HepG2 (cell line): Measurements from ENCODE around the gene WWC2. TPM values are rescaled to one million over a fixed set of nuclear protein-coding genes. Genes with fewer than 3 reads are reported as not detected.
A peak's percentile ranks its signal among the peaks of the same experiment; 100 is the strongest.

Experiments
- IKZF1 ChIP-seq: fragments of 450-650 bp; IDR thresholded peaks from 2 replicates; pipeline ENCODE4 v1.7.1; 2016
- MAFF ChIP-seq: IDR thresholded peaks from 2 replicates; pipeline ENCODE4 v1.6.1; 2011; ENCODE audit warnings: low read depth, low read length, improper control_type of control experiment
- MEIS1 ChIP-seq: sonication (generic); formaldehyde crosslinking; IDR thresholded peaks from 2 replicates; pipeline ENCODE4 v1.9.0; 2021; ENCODE audit warnings: mild to moderate bottlenecking, missing genetic modification reagents, moderate library complexity, borderline replicate concordance
- MLX ChIP-seq: IDR thresholded peaks from 2 replicates; pipeline ENCODE4 v1.6.1; 2016
- NKX3-1 ChIP-seq: sonication (generic); formaldehyde crosslinking; IDR thresholded peaks from 2 replicates; pipeline ENCODE4 v1.5.0; 2020; ENCODE audit warnings: missing genetic modification reagents
- RELA ChIP-seq: sonication (generic); formaldehyde crosslinking; IDR thresholded peaks from 2 replicates; pipeline ENCODE4 v1.4.0; 2020; ENCODE audit warnings: missing genetic modification reagents
- SOX6 ChIP-seq, 2 experiments: fragments of 450-650 bp in 1 of 2; sonication (generic) in 1 of 2; formaldehyde crosslinking in 1 of 2; IDR thresholded peaks; 2 replicates each; pipeline versions ENCODE4 v1.4.0 to v1.6.1; 2017 to 2020; ENCODE audit warnings: antibody characterized with exemption in 1 of 2, mild to moderate bottlenecking in 1 of 2, missing genetic modification reagents in 1 of 2
- TAF15 ChIP-seq: fragments of 200-400 bp; formaldehyde crosslinking; IDR thresholded peaks from one replicate; pipeline ENCODE4 v1.6.1; 2018; ENCODE audit warnings: mild to moderate bottlenecking, low read depth, low read length; ENCODE audit not compliant: poor library complexity, severe bottlenecking
- ZBED4 ChIP-seq: sonication (generic); formaldehyde crosslinking; IDR thresholded peaks from 2 replicates; pipeline ENCODE4 v1.4.0; 2020; ENCODE audit warnings: missing genetic modification reagents, borderline replicate concordance
- ZFP36L1 ChIP-seq: sonication (generic); formaldehyde crosslinking; IDR thresholded peaks from 2 replicates; pipeline ENCODE4 v1.8.0; 2022; ENCODE audit warnings: mild to moderate bottlenecking, missing genetic modification reagents, moderate library complexity
- ZNF18 ChIP-seq: sonication (generic); formaldehyde crosslinking; IDR thresholded peaks from 2 replicates; pipeline ENCODE4 v1.8.0; 2022; ENCODE audit warnings: mild to moderate bottlenecking, missing genetic modification reagents; ENCODE audit not compliant: insufficient replicate concordance
- ZNF260 ChIP-seq: sonication (generic); formaldehyde crosslinking; IDR thresholded peaks from 2 replicates; pipeline ENCODE4 v1.4.0; 2020; ENCODE audit warnings: missing genetic modification reagents, low read depth, mild to moderate bottlenecking, borderline replicate concordance
- ZNF263 ChIP-seq: sonication (generic); formaldehyde crosslinking; IDR thresholded peaks from 2 replicates; pipeline ENCODE4 v1.4.0; 2020; ENCODE audit warnings: missing genetic modification reagents
- ZNF335 ChIP-seq: sonication (generic); formaldehyde crosslinking; IDR thresholded peaks from 2 replicates; pipeline ENCODE4 v1.4.0; 2020; ENCODE audit warnings: missing genetic modification reagents
- ZSCAN21 ChIP-seq: sonication (generic); formaldehyde crosslinking; IDR thresholded peaks from 2 replicates; pipeline ENCODE4 v1.8.0; 2022; ENCODE audit warnings: mild to moderate bottlenecking, missing genetic modification reagents, moderate library complexity, borderline replicate concordance
- polyA plus RNA-seq, 8 experiments: library from polyadenylated mRNA; depleted of rRNA in 3 of 8; stranded (reverse) in 7 of 8; unstranded in 1 of 8; fragments of >200 nt; fragmentation: Illumina TruSeq in 4 of 8; extraction: Trizol in 4 of 8; gene quantifications; 2 replicates each; pipeline versions ENCODE4 v1.2.1 to v1.2.3, GENCODE V29; 2011 to 2016; ENCODE audit warnings: low read depth in 4 of 8, missing spikeins in 1 of 8, mixed read lengths in 1 of 8; ENCODE audit not compliant: insufficient read depth in 1 of 8
- total RNA-seq, 5 experiments: library from RNA; depleted of rRNA; stranded (reverse); fragments of >200 nt; fragmentation: Illumina TruSeq; extraction: Trizol; gene quantifications; 2 replicates each; pipeline ENCODE4 v1.2.3, GENCODE V29; 2016; ENCODE audit warnings: low read depth in 1 of 5
- TF ChIP-seq, protein P1 (sequence below): sonication (generic); formaldehyde crosslinking; IDR thresholded peaks from 2 replicates; pipeline ENCODE4 v1.5.0; 2020; ENCODE audit warnings: missing genetic modification reagents, mild to moderate bottlenecking, borderline replicate concordance
- TF ChIP-seq, protein P2 (sequence below): sonication (generic); formaldehyde crosslinking; IDR thresholded peaks from 2 replicates; pipeline ENCODE4 v1.4.0; 2020; ENCODE audit warnings: missing genetic modification reagents

The WWC2 gene
- total and polyA plus RNA-seq, 2 of the 13 experiments (the other 11 are each of a cell fraction or from before 2014, with no cell fraction given), result 40.0 to 50.1 TPM

DNA sequence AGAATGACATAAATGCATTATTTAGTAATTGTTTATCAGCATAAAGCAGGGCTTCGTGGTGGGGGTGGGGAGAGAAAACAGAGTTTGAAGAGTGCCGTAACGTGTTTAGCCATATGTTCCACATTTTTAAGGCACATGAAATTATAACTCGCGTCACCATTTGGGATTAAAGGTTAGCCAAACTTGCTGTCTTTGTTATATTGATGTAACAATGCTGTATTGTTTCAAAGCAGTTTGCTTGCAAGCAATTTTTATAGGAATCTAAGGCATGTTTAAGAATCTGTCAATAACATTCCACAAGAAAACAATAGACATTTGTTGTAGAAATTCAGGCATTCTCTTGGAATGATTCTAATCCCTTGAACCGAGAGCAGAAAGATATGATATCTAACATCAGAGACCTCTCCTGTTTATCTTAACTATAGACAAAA is 142.7 kb downstream of the WWC2 start (continued):
- TF ChIP-seq SOX6 (IDR thresholded peaks at IDR 0.05) (no peak), SOX6 (CRISPR knock-in tag; IDR thresholded peaks at IDR 0.05) (peak; percentile 90), ZNF260 (CRISPR knock-in tag) (no peak), ZNF335 (no peak), ZSCAN21 (CRISPR knock-in tag) (no peak), NKX3-1 (CRISPR knock-in tag) (no peak), IKZF1 (no peak), MLX (CRISPR knock-in tag) (no peak), RELA (CRISPR knock-in tag) (no peak), ZFP36L1 (no peak), ZBED4 (CRISPR knock-in tag) (no peak), MAFF (0 out of 2 replicates have a peak, but pooled peaks have one; percentile 26), TAF15 (no peak), MEIS1 (CRISPR knock-in tag) (no peak), ZNF263 (CRISPR knock-in tag) (no peak), ZNF18 (CRISPR knock-in tag) (no peak)
- TF ChIP-seq, protein P1, sequence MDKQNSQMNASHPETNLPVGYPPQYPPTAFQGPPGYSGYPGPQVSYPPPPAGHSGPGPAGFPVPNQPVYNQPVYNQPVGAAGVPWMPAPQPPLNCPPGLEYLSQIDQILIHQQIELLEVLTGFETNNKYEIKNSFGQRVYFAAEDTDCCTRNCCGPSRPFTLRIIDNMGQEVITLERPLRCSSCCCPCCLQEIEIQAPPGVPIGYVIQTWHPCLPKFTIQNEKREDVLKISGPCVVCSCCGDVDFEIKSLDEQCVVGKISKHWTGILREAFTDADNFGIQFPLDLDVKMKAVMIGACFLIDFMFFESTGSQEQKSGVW (CRISPR knock-in tag), result no peak
- TF ChIP-seq, protein P2, sequence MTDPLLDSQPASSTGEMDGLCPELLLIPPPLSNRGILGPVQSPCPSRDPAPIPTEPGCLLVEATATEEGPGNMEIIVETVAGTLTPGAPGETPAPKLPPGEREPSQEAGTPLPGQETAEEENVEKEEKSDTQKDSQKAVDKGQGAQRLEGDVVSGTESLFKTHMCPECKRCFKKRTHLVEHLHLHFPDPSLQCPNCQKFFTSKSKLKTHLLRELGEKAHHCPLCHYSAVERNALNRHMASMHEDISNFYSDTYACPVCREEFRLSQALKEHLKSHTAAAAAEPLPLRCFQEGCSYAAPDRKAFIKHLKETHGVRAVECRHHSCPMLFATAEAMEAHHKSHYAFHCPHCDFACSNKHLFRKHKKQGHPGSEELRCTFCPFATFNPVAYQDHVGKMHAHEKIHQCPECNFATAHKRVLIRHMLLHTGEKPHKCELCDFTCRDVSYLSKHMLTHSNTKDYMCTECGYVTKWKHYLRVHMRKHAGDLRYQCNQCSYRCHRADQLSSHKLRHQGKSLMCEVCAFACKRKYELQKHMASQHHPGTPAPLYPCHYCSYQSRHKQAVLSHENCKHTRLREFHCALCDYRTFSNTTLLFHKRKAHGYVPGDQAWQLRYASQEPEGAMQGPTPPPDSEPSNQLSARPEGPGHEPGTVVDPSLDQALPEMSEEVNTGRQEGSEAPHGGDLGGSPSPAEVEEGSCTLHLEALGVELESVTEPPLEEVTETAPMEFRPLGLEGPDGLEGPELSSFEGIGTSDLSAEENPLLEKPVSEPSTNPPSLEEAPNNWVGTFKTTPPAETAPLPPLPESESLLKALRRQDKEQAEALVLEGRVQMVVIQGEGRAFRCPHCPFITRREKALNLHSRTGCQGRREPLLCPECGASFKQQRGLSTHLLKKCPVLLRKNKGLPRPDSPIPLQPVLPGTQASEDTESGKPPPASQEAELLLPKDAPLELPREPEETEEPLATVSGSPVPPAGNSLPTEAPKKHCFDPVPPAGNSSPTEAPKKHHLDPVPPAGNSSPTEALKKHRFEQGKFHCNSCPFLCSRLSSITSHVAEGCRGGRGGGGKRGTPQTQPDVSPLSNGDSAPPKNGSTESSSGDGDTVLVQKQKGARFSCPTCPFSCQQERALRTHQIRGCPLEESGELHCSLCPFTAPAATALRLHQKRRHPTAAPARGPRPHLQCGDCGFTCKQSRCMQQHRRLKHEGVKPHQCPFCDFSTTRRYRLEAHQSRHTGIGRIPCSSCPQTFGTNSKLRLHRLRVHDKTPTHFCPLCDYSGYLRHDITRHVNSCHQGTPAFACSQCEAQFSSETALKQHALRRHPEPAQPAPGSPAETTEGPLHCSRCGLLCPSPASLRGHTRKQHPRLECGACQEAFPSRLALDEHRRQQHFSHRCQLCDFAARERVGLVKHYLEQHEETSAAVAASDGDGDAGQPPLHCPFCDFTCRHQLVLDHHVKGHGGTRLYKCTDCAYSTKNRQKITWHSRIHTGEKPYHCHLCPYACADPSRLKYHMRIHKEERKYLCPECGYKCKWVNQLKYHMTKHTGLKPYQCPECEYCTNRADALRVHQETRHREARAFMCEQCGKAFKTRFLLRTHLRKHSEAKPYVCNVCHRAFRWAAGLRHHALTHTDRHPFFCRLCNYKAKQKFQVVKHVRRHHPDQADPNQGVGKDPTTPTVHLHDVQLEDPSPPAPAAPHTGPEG (CRISPR knock-in tag), result no peak
